HCT116 (cell line): Measurements from ENCODE around the gene LRRC15. TPM values are rescaled to one million over a fixed set of nuclear protein-coding genes. Genes with fewer than 3 reads are reported as not detected.
A peak's percentile ranks its signal among the peaks of the same experiment; 100 is the strongest.

ENCODE experiments used
- ATAC-seq: fragments of 200-7000 bp; cut with Tn5 transposase; 2 replicates; pipeline ENCODE4 v1.9.1; 2020; ENCODE audit warnings: mild to moderate bottlenecking, moderate library complexity
- BruUV-seq: library from RNA; stranded (reverse); fragments of 400-500 nt; replicated peaks from 2 replicates; lab custom pipeline; 2021; lab: Mats Ljungman, UMichigan
- CTCF ChIA-PET: fragments of 300-600 bp; sonication (Branson Sonifier 250); formaldehyde crosslinking; loops from one replicate; lab custom pipeline; 2021; ENCODE audit warnings: antibody characterized with exemption; lab: Charles Lee
- POLR2A ChIA-PET: fragments of 300-600, 350-600 bp; sonication (Branson Sonifier 250); formaldehyde crosslinking; loops from one replicate; lab custom pipeline; 2021; ENCODE audit warnings: antibody characterized with exemption; lab: Charles Lee
- RAD21 ChIA-PET, 2 experiments: fragments of 300-600 bp; sonication (Branson Sonifier 250); formaldehyde crosslinking; loops; one replicate each; lab custom pipeline; 2023; ENCODE audit warnings: low total read pairs in 2 of 2; ENCODE audit not compliant: uncharacterized antibody in 2 of 2, unreplicated experiment in 2 of 2, low non-redundant PET in 1 of 2; lab: Charles Lee
- DNase-seq: peaks from one replicate; pipeline ENCODE4 v3.0.0-alpha.2; 2010; ENCODE audit warnings: low read depth, low spot score
- H2AFZ ChIP-seq: fragments of 200-600 bp; shearing (Covaris generic), sonication (generic); 2 replicates; pipeline ENCODE4 v1.6.1; 2017; ENCODE audit warnings: low read depth, mixed run types, mixed read lengths, antibody characterized with exemption, low read length; ENCODE audit not compliant: poor library complexity, severe bottlenecking
- H3K27ac ChIP-seq: 2 replicates; pipeline ENCODE4 v1.5.1; 2012; ENCODE audit warnings: low read depth, low read length
- H3K27me3 ChIP-seq: fragments of 200-600 bp; sonication (generic); 2 replicates; pipeline ENCODE4 v1.6.1; 2016; ENCODE audit warnings: mixed run types, low read length, mixed read lengths; ENCODE audit not compliant: insufficient read depth
- H3K36me3 ChIP-seq, 2 experiments: fragments of 200-500 bp in 1 of 2; fragments of 200-600 bp in 1 of 2; sonication (Bioruptor generic) in 1 of 2; sonication (generic) in 1 of 2; 2 replicates each; pipeline versions ENCODE4 v1.5.1 to v1.6.1; 2014 to 2016; ENCODE audit warnings: low read length in 2 of 2, inconsistent platforms in 1 of 2, mixed read lengths in 1 of 2, mixed run types in 1 of 2; ENCODE audit not compliant: insufficient read depth in 2 of 2, control insufficient read depth in 1 of 2
- H3K4me1 ChIP-seq, 2 experiments: fragments of 200-600 bp in 1 of 2; sonication (generic) in 1 of 2; 2 replicates each; pipeline versions ENCODE4 v1.5.1 to v1.6.1; 2012 to 2017; ENCODE audit warnings: low read length in 2 of 2, inconsistent platforms in 1 of 2, mild to moderate bottlenecking in 1 of 2, mixed read lengths in 1 of 2, mixed run types in 1 of 2, moderate library complexity in 1 of 2; ENCODE audit not compliant: insufficient read depth in 2 of 2, control insufficient read depth in 1 of 2
- H3K4me2 ChIP-seq: fragments of 200-600 bp; sonication (generic); 2 replicates; pipeline ENCODE4 v1.6.1; 2017; ENCODE audit warnings: mixed run types, low read length, mixed read lengths
- H3K4me3 ChIP-seq, 2 experiments: fragments of 200-600 bp in 1 of 2; sonication (generic) in 1 of 2; replicated peaks in 1 of 2; 2 replicates each; pipeline ENCODE4 v1.5.1; 2011 to 2016; ENCODE audit warnings: low read length in 2 of 2, control low read depth in 1 of 2, low read depth in 1 of 2, mild to moderate bottlenecking in 1 of 2, mixed read lengths in 1 of 2, mixed run types in 1 of 2
- H3K79me2 ChIP-seq: fragments of 200-600 bp; sonication (generic); 2 replicates; pipeline ENCODE4 v1.6.1; 2017; ENCODE audit warnings: mild to moderate bottlenecking, mixed run types, low read length, moderate library complexity, mixed read lengths; ENCODE audit not compliant: insufficient read depth
- H3K9ac ChIP-seq: fragments of 200-600 bp; sonication (generic); 2 replicates; pipeline ENCODE4 v1.6.1; 2016; ENCODE audit warnings: low read length, mixed read lengths
- H3K9me2 ChIP-seq: fragments of 200-600 bp; sonication (generic), shearing (Covaris generic); 2 replicates; pipeline ENCODE4 v1.6.1; 2017; ENCODE audit warnings: mixed run types, mild to moderate bottlenecking, moderate library complexity; ENCODE audit not compliant: insufficient read depth
- H3K9me3 ChIP-seq, 2 experiments: fragments of 200-500 bp in 1 of 2; fragments of 200-600 bp in 1 of 2; sonication (Bioruptor generic) in 1 of 2; sonication (generic) in 1 of 2; 2 replicates each; pipeline ENCODE4 v1.6.1; 2014 to 2017; ENCODE audit warnings: low read length in 2 of 2, mixed read lengths in 2 of 2, inconsistent platforms in 1 of 2, low read depth in 1 of 2, mild to moderate bottlenecking in 1 of 2, mixed run types in 1 of 2, moderate library complexity in 1 of 2; ENCODE audit not compliant: control insufficient read depth in 1 of 2, insufficient read depth in 1 of 2
- H4K20me1 ChIP-seq: fragments of 200-600 bp; sonication (generic), shearing (Covaris generic); 2 replicates; pipeline ENCODE4 v1.6.1; 2017; ENCODE audit warnings: mixed run types, mild to moderate bottlenecking, moderate library complexity; ENCODE audit not compliant: insufficient read depth
- ATF3 ChIP-seq: IDR thresholded peaks from 2 replicates; pipeline ENCODE4 v1.6.1; 2012
- CTCF ChIP-seq, 3 experiments: fragments of 200-600 bp in 1 of 3; sonication (generic) in 1 of 3; IDR thresholded peaks in 2 of 3; conservative IDR thresholded peaks in 1 of 3; 2 replicates each; pipeline ENCODE4 v1.5.1; 2012 to 2017; ENCODE audit warnings: low read depth in 2 of 3, low read length in 2 of 3, antibody characterized with exemption in 1 of 3, borderline replicate concordance in 1 of 3, control low read depth in 1 of 3, mild to moderate bottlenecking in 1 of 3, mixed read lengths in 1 of 3, mixed run types in 1 of 3, moderate library complexity in 1 of 3; ENCODE audit not compliant: insufficient read depth in 1 of 3
- EZH2 ChIP-seq: fragments of 200-600 bp; sonication (generic); IDR thresholded peaks from 2 replicates; pipeline ENCODE4 v1.6.1; 2017; ENCODE audit warnings: antibody characterized with exemption, mixed run types
- POLR2A ChIP-seq: IDR thresholded peaks from 2 replicates; pipeline ENCODE4 v1.7.0; 2011; ENCODE audit warnings: borderline replicate concordance; ENCODE audit not compliant: insufficient read depth, insufficient read length; ENCODE audit errors: extremely low read depth
- POLR2AphosphoS5 ChIP-seq: IDR thresholded peaks from 2 replicates; pipeline ENCODE4 v1.6.1; 2011; ENCODE audit warnings: mild to moderate bottlenecking, low read depth, low read length, moderate library complexity
- RAD21 ChIP-seq: IDR thresholded peaks from 2 replicates; pipeline ENCODE4 v1.6.1; 2012; ENCODE audit warnings: low read depth, mild to moderate bottlenecking
- REST ChIP-seq: IDR thresholded peaks from 2 replicates; pipeline ENCODE4 v1.6.1; 2012; ENCODE audit warnings: low read depth
- SIN3A ChIP-seq: IDR thresholded peaks from 2 replicates; pipeline ENCODE4 v1.6.1; 2012; ENCODE audit warnings: low read depth
- SP1 ChIP-seq: IDR thresholded peaks from 2 replicates; pipeline ENCODE4 v1.6.1; 2012; ENCODE audit warnings: low read depth
- intact Hi-C: fragments of 100-400 bp; cut with micrococcal nuclease; formaldehyde crosslinking; loops from 2 replicates; pipeline ENCODE4 v1.10.0; 2022
- total RNA-seq: library from RNA; stranded (reverse); gene quantifications from one replicate; pipeline ENCODE4 v1.2.1, GENCODE V29; 2021; ENCODE audit not compliant: unreplicated experiment

Gene LRRC15
- total RNA-seq, 1 experiment from 2014 or later: not detected

- TF ChIP-seq CTCF (IDR thresholded peaks at IDR 0.05 in 2 of 3, conservative IDR thresholded peaks at IDR 0.05 in 1 of 3; ENCODE audit: borderline replicate concordance in 1 of 3, insufficient read depth in 1 of 3, low read depth in 2 of 3, low read length in 2 of 3): peak; percentile 50 to 81 (median 64)
- no peak for TF ChIP-seq POLR2A
- no peak for TF ChIP-seq EZH2
- peak; percentile 74 for TF ChIP-seq RAD21
- TF ChIP-seq, all 23 proteins: peak for 4
These were observed 35.0 kb upstream of the LRRC15 start (continued) for GRCh38 chr3:194404365-194405140.

- Histone ChIP-seq H3K4me2 (no peak overlapping the region), H3K4me1 (no peaks in the 10 kb centered on the region; a peak in 1 of 4 replicates), H3K36me3 (0 out of 4 replicates have a peak, but pooled peaks cover 0 to 4% of the 10 kb centered on the region in 2 experiments), H3K79me2 (no peaks in the 10 kb centered on the region), H3K9me3 (no peaks in the 10 kb centered on the region), H3K27me3 (no peaks in the 10 kb centered on the region), H4K20me1 (no peaks in the 10 kb centered on the region), H3K27ac (no peak overlapping the region), H3K9ac (no peak overlapping the region), H2AFZ (no peak overlapping the region), H3K4me3 (no peak overlapping the region), H3K9me2 (no peaks in the 10 kb centered on the region)
- 0 out of 2 replicates have a peak, but pooled peaks have one; percentile 5 for ATAC-seq
- CTCF ChIA-PET: interaction anchor here (1.1 to 1.6 kb wide), 2 partner anchors 58 to 68 kb away, joined by 3 to 5 read pairs; no protein-coding TSS in a partner anchor
- DNase-seq: no peak
- TF ChIP-seq POLR2AphosphoS5 (no peak), REST (no peak), ATF3 (no peak), SP1 (no peak), EZH2 (no peak), SIN3A (no peak)
- RAD21 ChIA-PET: no interaction called here
- intact Hi-C loops: loop anchor here (10.0 kb wide), 1 partner anchor 737 kb away; no protein-coding TSS in a partner anchor
- no TSS peak for BruUV-seq
- POLR2A ChIA-PET: no interaction called here
These were observed 32.4 kb upstream of the LRRC15 start for GRCh38 chr3:194401868-194402329.
